HG03571 (cell line): ENCODE data around the gene KRT23.
"Not testable (repeated sequence)": the region's sequence is repeated elsewhere in the genome, so short reads cannot be mapped to it uniquely, and the experiment has no call there.

ENCODE experiments used
- ATAC-seq: cut with Tn5 transposase; IDR thresholded peaks from one replicate; pipeline ENCODE4 v1.9.1; 2021; ENCODE audit not compliant: unreplicated experiment

The KRT23 gene

GRCh38 chr17:40951011-40951622 is 13.7 kb upstream of the KRT23 start:
- no peak for ATAC-seq

GRCh38 chr17:40950176-40950575 is 12.7 kb upstream of the KRT23 start:
- no peak for ATAC-seq

GRCh38 chr17:40949418-40949817 is 12.0 kb upstream of the KRT23 start:
- ATAC-seq: no peak

- no peak for ATAC-seq
These were observed 10.5 kb upstream of the KRT23 start for GRCh38 chr17:40947929-40948328.

- ATAC-seq: no peak
These were observed 8.0 kb upstream of the KRT23 start for GRCh38 chr17:40945414-40945813.

GRCh38 chr17:40944531-40944930 is 7.1 kb upstream of the KRT23 start:
- ATAC-seq: no peak

- ATAC-seq: no peak
These were observed 5.1 kb upstream of the KRT23 start for GRCh38 chr17:40942553-40942952.

GRCh38 chr17:40940266-40940665 is 2.8 kb upstream of the KRT23 start:
- no peak for ATAC-seq

GRCh38 chr17:40938981-40939380 is 1.5 kb upstream of the KRT23 start:
- ATAC-seq: no peak

GRCh38 chr17:40936976-40937375 is 470 bp downstream of the KRT23 start:
- ATAC-seq: no peak

- ATAC-seq: no peak
These were observed 942 bp downstream of the KRT23 start for GRCh38 chr17:40936437-40936971.

- ATAC-seq: no peak
These were observed 1.8 kb downstream of the KRT23 start for GRCh38 chr17:40935624-40936023.

GRCh38 chr17:40932608-40933007 is 4.8 kb downstream of the KRT23 start:
- no peak for ATAC-seq

- no peak for ATAC-seq
These were observed 6.1 kb downstream of the KRT23 start for GRCh38 chr17:40931311-40931710.

- ATAC-seq: no peak
These were observed 11.1 kb downstream of the KRT23 start for GRCh38 chr17:40926341-40926740.

GRCh38 chr17:40922239-40922638 is 15.2 kb downstream of the KRT23 start:
- no peak for ATAC-seq

GRCh38 chr17:40921026-40921425 is 16.4 kb downstream of the KRT23 start:
- ATAC-seq: no peak

- ATAC-seq: not testable (repeated sequence)
These were observed 20.3 kb downstream of the KRT23 start for GRCh38 chr17:40917116-40917515.

GRCh38 chr17:40916366-40916765 is 21.1 kb downstream of the KRT23 start:
- no peak for ATAC-seq

GRCh38 chr17:40915721-40916256 is 21.7 kb downstream of the KRT23 start:
- no peak for ATAC-seq

GRCh38 chr17:40915199-40915661 is 22.2 kb downstream of the KRT23 start:
- ATAC-seq: no peak

- no peak for ATAC-seq
These were observed 23.2 kb downstream of the KRT23 start for GRCh38 chr17:40914075-40914855.
